ENCODE data around the gene CDKL2.

The CDKL2 gene

GRCh38 chr4:75643651-75644050 is 13.3 kb upstream of the CDKL2 start:
- DNase-seq (ENCODE audit: low read depth in 2 of 3, low spot score in 1 of 3): no peak

GRCh38 chr4:75639124-75639695 is 8.9 kb upstream of the CDKL2 start:
- DNase-seq (ENCODE audit: low read depth in 2 of 3, low spot score in 1 of 3): no peak

GRCh38 chr4:75637827-75638226 is 7.5 kb upstream of the CDKL2 start:
- no peak for DNase-seq (ENCODE audit: low read depth in 2 of 3, low spot score in 1 of 3)

- DNase-seq (ENCODE audit: low read depth in 2 of 3, low spot score in 1 of 3): no peak
These were observed 6.8 kb upstream of the CDKL2 start for GRCh38 chr4:75637176-75637575.

- DNase-seq (ENCODE audit: low read depth in 2 of 3, low spot score in 1 of 3): no peak
These were observed 4.6 kb upstream of the CDKL2 start for GRCh38 chr4:75634951-75635350.

- DNase-seq (ENCODE audit: low read depth in 2 of 3, low spot score in 1 of 3): no peak
These were observed 4.0 kb upstream of the CDKL2 start for GRCh38 chr4:75634281-75634680.

- no peak for DNase-seq (ENCODE audit: low read depth in 2 of 3, low spot score in 1 of 3)
These were observed 3.5 kb upstream of the CDKL2 start for GRCh38 chr4:75633846-75634245.

- no peak for DNase-seq (ENCODE audit: low read depth in 2 of 3, low spot score in 1 of 3)
These were observed 605 bp upstream of the CDKL2 start for GRCh38 chr4:75630937-75631329.

GRCh38 chr4:75629239-75629638 is 1.1 kb downstream of the CDKL2 start:
- DNase-seq (ENCODE audit: low read depth in 2 of 3, low spot score in 1 of 3): no peak

GRCh38 chr4:75623026-75623425 is 7.3 kb downstream of the CDKL2 start:
- DNase-seq (ENCODE audit: low read depth in 2 of 3, low spot score in 1 of 3): no peak

- DNase-seq (ENCODE audit: low read depth in 2 of 3, low spot score in 1 of 3): no peak
These were observed 8.6 kb downstream of the CDKL2 start for GRCh38 chr4:75621715-75622114.

GRCh38 chr4:75612306-75612705 is 18.0 kb downstream of the CDKL2 start:
- DNase-seq (ENCODE audit: low read depth in 2 of 3, low spot score in 1 of 3): no peak

GRCh38 chr4:75605928-75606327 is 24.4 kb downstream of the CDKL2 start:
- no peak for DNase-seq (ENCODE audit: low read depth in 2 of 3, low spot score in 1 of 3)

- no peak for DNase-seq (ENCODE audit: low read depth in 2 of 3, low spot score in 1 of 3)
These were observed 30.7 kb downstream of the CDKL2 start for GRCh38 chr4:75599647-75600046.

GRCh38 chr4:75598390-75598789 is 31.9 kb downstream of the CDKL2 start:
- no peak for DNase-seq (ENCODE audit: low read depth in 2 of 3, low spot score in 1 of 3)

- DNase-seq (ENCODE audit: low read depth in 2 of 3, low spot score in 1 of 3): no peak
These were observed 34.3 kb downstream of the CDKL2 start for GRCh38 chr4:75596061-75596460.

GRCh38 chr4:75593393-75593792 is 36.9 kb downstream of the CDKL2 start:
- DNase-seq (ENCODE audit: low read depth in 2 of 3, low spot score in 1 of 3): no peak

- no peak for DNase-seq (ENCODE audit: low read depth in 2 of 3, low spot score in 1 of 3)
These were observed 46.3 kb downstream of the CDKL2 start for GRCh38 chr4:75584067-75584466.

GRCh38 chr4:75567725-75568124 is 62.6 kb downstream of the CDKL2 start:
- no peak for DNase-seq (ENCODE audit: low read depth in 2 of 3, low spot score in 1 of 3)

GRCh38 chr4:75566911-75567310 is 63.4 kb downstream of the CDKL2 start:
- no peak for DNase-seq (ENCODE audit: low read depth in 2 of 3, low spot score in 1 of 3)

GRCh38 chr4:75565481-75565880 is 64.8 kb downstream of the CDKL2 start:
- no peak for DNase-seq (ENCODE audit: low read depth in 2 of 3, low spot score in 1 of 3)

GRCh38 chr4:75564023-75564422 is 66.3 kb downstream of the CDKL2 start:
- DNase-seq (ENCODE audit: low read depth in 2 of 3, low spot score in 1 of 3): no peak

GRCh38 chr4:75561789-75562188 is 68.5 kb downstream of the CDKL2 start:
- DNase-seq (ENCODE audit: low read depth in 2 of 3, low spot score in 1 of 3): no peak

- no peak for DNase-seq (ENCODE audit: low read depth in 2 of 3, low spot score in 1 of 3)
These were observed 72.6 kb downstream of the CDKL2 start for GRCh38 chr4:75557696-75558095.
